Stomach (tissue), 4 donors: ENCODE data around the gene DNAJC17.

Source experiments
- POLR2A ChIP-seq, 4 donors: fragments of 450-650 bp; IDR thresholded peaks; one replicate each; pipeline ENCODE4 v1.6.1; 2016; ENCODE audit warnings: antibody characterized with exemption in 4 of 4, control low read depth in 2 of 4, mild to moderate bottlenecking in 1 of 4, moderate library complexity in 1 of 4
- POLR2AphosphoS5 ChIP-seq, 3 donors: sonication (generic); formaldehyde crosslinking; IDR thresholded peaks; one replicate each; pipeline ENCODE4 v1.6.1; 2016; ENCODE audit warnings: antibody characterized with exemption in 3 of 3

DNA sequence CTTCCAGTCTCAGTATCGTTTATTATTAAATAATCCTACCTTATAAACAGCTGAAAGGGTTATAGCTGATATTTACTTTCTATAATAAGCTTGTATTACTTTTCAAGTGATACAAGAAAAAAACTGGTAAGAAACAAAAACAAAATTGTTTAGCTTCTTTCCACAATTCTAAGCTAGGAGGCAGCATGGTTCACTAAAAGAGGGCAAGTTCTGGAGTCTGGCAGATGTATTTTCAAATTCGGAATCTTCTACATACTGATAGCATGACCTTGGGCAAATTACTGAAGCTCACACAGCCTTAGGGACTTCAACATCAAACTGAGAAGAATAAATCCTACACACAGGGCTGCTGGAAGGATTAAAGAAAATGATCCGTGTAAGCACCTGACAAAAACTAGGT lies 22.1 kb downstream of the DNAJC17 start:
- TF ChIP-seq POLR2A (IDR thresholded peaks at IDR 0.05): no peak
- no peak for TF ChIP-seq POLR2AphosphoS5 (IDR thresholded peaks at IDR 0.05)
